SU-DHL-6 (cell line): ENCODE measurements around the gene ZBP1.

ENCODE experiments used
- H2AFZ ChIP-seq: fragments of 200-600 bp; sonication (generic); 2 replicates; pipeline ENCODE4 v1.6.1; 2014; ENCODE audit warnings: low read depth, mild to moderate bottlenecking, moderate library complexity, mixed read lengths, antibody characterized with exemption, low read length; ENCODE audit not compliant: severe bottlenecking
- H3F3A ChIP-seq: fragments of 200-600 bp; shearing (Covaris generic); 2 replicates; pipeline ENCODE4 v1.6.0; 2016; ENCODE audit warnings: antibody characterized with exemption, mild to moderate bottlenecking; ENCODE audit not compliant: insufficient read depth
- H3K27ac ChIP-seq: fragments of 200-600 bp; sonication (generic); 2 replicates; pipeline ENCODE4 v1.5.1; 2016; ENCODE audit warnings: low read depth, mild to moderate bottlenecking, low read length, moderate library complexity, mixed read lengths
- H3K27me3 ChIP-seq: fragments of 200-600 bp; sonication (generic), shearing (Covaris generic); 2 replicates; pipeline ENCODE4 v1.6.0; 2014; ENCODE audit warnings: mild to moderate bottlenecking, low read length
- H3K36me3 ChIP-seq: fragments of 200-600 bp; sonication (generic); 2 replicates; pipeline ENCODE4 v1.6.1; 2014; ENCODE audit warnings: mild to moderate bottlenecking, low read length, mixed read lengths
- H3K4me2 ChIP-seq: fragments of 300-600, 200-600 bp; shearing (Covaris generic), sonication (generic); 2 replicates; pipeline ENCODE4 v1.6.0; 2014; ENCODE audit warnings: low read length, low read depth, mild to moderate bottlenecking; ENCODE audit not compliant: poor library complexity, severe bottlenecking
- H3K4me3 ChIP-seq: fragments of 200-600 bp; sonication (generic); 2 replicates; pipeline ENCODE4 v1.5.1; 2014; ENCODE audit warnings: antibody characterized with exemption, low read length, mild to moderate bottlenecking, mixed read lengths; ENCODE audit not compliant: insufficient read depth, poor library complexity, severe bottlenecking
- H3K79me2 ChIP-seq: fragments of 200-600 bp; sonication (generic); 2 replicates; pipeline ENCODE4 v1.6.1; 2014; ENCODE audit warnings: mild to moderate bottlenecking, low read length, moderate library complexity; ENCODE audit not compliant: insufficient read depth
- H3K9ac ChIP-seq: fragments of 200-600 bp; sonication (generic); 2 replicates; pipeline ENCODE4 v1.7.0; 2014; ENCODE audit warnings: mild to moderate bottlenecking, low read length
- H3K9me2 ChIP-seq: fragments of 200-600 bp; sonication (generic); replicated peaks from 2 replicates; pipeline ENCODE4 v1.6.1; 2014; ENCODE audit warnings: low read length; ENCODE audit not compliant: insufficient read depth
- H3K9me3 ChIP-seq: fragments of 200-600 bp; sonication (generic); 2 replicates; pipeline ENCODE4 v1.6.1; 2014; ENCODE audit warnings: low read length, mixed read lengths; ENCODE audit not compliant: insufficient read depth
- H4K20me1 ChIP-seq: fragments of 200-600 bp; sonication (generic); 2 replicates; pipeline ENCODE4 v1.6.1; 2014; ENCODE audit warnings: low read depth, mild to moderate bottlenecking, antibody characterized with exemption, low read length, moderate library complexity, mixed read lengths
- CTCF ChIP-seq: fragments of 200-600 bp; sonication (generic); IDR thresholded peaks from one replicate; pipeline ENCODE4 v1.5.1; 2017; ENCODE audit warnings: antibody characterized with exemption, mild to moderate bottlenecking, low read length, moderate library complexity; ENCODE audit not compliant: insufficient read depth, poor library complexity, severe bottlenecking
- EZH2phosphoT487 ChIP-seq: fragments of 200-600 bp; sonication (generic), shearing (Covaris generic); conservative IDR thresholded peaks from 2 replicates; pipeline ENCODE4 v1.6.1; 2018; ENCODE audit warnings: mild to moderate bottlenecking, antibody characterized with exemption, low read length, moderate library complexity, mixed read lengths

ZBP1 gene

DNA sequence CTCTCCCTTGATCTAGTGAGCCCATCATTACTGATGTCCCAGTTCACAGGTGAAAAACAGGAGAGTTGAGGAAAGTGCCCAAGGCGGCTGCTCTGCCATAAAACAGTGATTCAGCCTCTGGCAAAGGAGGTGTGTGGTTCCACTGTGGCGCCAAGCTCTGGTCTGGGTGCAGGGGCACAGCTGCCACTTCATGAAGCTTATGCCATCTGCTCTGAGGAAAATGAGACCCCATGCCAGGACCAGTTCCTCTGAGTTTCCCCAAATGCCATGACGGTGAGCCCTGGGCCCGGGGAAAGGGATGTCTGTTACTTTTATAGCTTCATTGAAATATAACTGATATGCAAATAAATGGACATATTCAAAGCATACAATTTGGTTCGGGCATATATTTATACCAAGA lies 33.7 kb upstream of the ZBP1 start:
- Histone ChIP-seq H3K79me2 (no peaks in the 10 kb centered on the region), H3K27ac (no peak overlapping the region), H3K9me2 (no peaks in the 10 kb centered on the region), H3F3A (no peaks in the 10 kb centered on the region), H2AFZ (no peak overlapping the region), H3K9me3 (no peaks in the 10 kb centered on the region), H3K4me2 (no peak overlapping the region), H4K20me1 (no peaks in the 10 kb centered on the region), H3K4me3 (no peak overlapping the region), H3K9ac (no peak overlapping the region), H3K36me3 (no peaks in the 10 kb centered on the region), H3K27me3 (no peaks in the 10 kb centered on the region)
- TF ChIP-seq EZH2phosphoT487 (no peak), CTCF (no peak)

- Histone ChIP-seq H3K27me3 (no peaks in the 10 kb centered on the region), H3K36me3 (no peaks in the 10 kb centered on the region), H3K4me3 (no peak overlapping the region), H4K20me1 (no peaks in the 10 kb centered on the region), H2AFZ (no peak overlapping the region), H3K9me2 (no peaks in the 10 kb centered on the region), H3K9ac (no peak overlapping the region), H3F3A (no peaks in the 10 kb centered on the region), H3K79me2 (no peaks in the 10 kb centered on the region), H3K4me2 (no peak overlapping the region), H3K9me3 (no peaks in the 10 kb centered on the region), H3K27ac (no peak overlapping the region)
- TF ChIP-seq EZH2phosphoT487 (no peak), CTCF (no peak)
These were observed 33.3 kb upstream of the ZBP1 start for GRCh38 chr20:57653546-57653900.

GRCh38 chr20:57652606-57653545 lies 32.6 kb upstream of the ZBP1 start:
- Histone ChIP-seq H2AFZ (no peak overlapping the region), H3K27ac (no peak overlapping the region), H4K20me1 (no peaks in the 10 kb centered on the region)

More at GRCh38 chr20:57652606-57653545, 32.6 kb upstream of the ZBP1 start:
- Histone ChIP-seq H3K27me3 (no peaks in the 10 kb centered on the region), H3K9ac (no peak overlapping the region), H3K79me2 (no peaks in the 10 kb centered on the region), H3K9me3 (no peaks in the 10 kb centered on the region), H3K9me2 (no peaks in the 10 kb centered on the region), H3K4me3 (no peak overlapping the region), H3F3A (no peaks in the 10 kb centered on the region), H3K4me2 (no peak overlapping the region), H3K36me3 (no peaks in the 10 kb centered on the region)
- TF ChIP-seq EZH2phosphoT487 (no peak), CTCF (peak; percentile 16)
